Naive thymus-derived CD4-positive, alpha-beta T cell (primary cell): Measurements from ENCODE around the gene UMODL1. TPM values are rescaled to one million over a fixed set of nuclear protein-coding genes. Genes with fewer than 3 reads are reported as not detected.

Source experiments
- ATAC-seq: fragments of 150-1000 bp; cut with Tn5 transposase; 2 replicates; pipeline ENCODE4 v1.10.0; 2021; ENCODE audit warnings: mild to moderate bottlenecking, moderate library complexity
- CTCF ChIA-PET: fragments of 350-600 bp; sonication (Branson Sonifier 250); formaldehyde crosslinking; loops from one replicate; lab custom pipeline; 2021; ENCODE audit warnings: antibody characterized with exemption; lab: Charles Lee
- POLR2A ChIA-PET: fragments of 350-600 bp; sonication (Branson Sonifier 250); formaldehyde crosslinking; loops from one replicate; lab custom pipeline; 2021; ENCODE audit warnings: antibody characterized with exemption, inconsistent platforms; lab: Charles Lee
- DNase-seq, 9 donors: peaks; one replicate each; pipeline versions ENCODE4 v3.0.0 to v3.0.0-alpha.2; 2020 to 2022; ENCODE audit warnings: mixed read lengths in 1 of 9
- H3K27ac ChIP-seq: one replicate; pipeline ENCODE4 v1.7.0; 2013; ENCODE audit warnings: mild to moderate bottlenecking, low read depth, low read length, moderate library complexity
- H3K27me3 ChIP-seq, 2 donors: one replicate each; pipeline ENCODE4 v1.7.0; 2013; ENCODE audit warnings: low read length in 2 of 2, mild to moderate bottlenecking in 2 of 2, moderate library complexity in 2 of 2; ENCODE audit not compliant: control insufficient read depth in 2 of 2, insufficient read depth in 2 of 2
- H3K36me3 ChIP-seq, 3 experiments: 1 replicate in 2 of 3; 2 replicates in 1 of 3; pipeline ENCODE4 v1.7.0; 2013; ENCODE audit warnings: low read length in 3 of 3, mild to moderate bottlenecking in 3 of 3, moderate library complexity in 1 of 3; ENCODE audit not compliant: insufficient read depth in 3 of 3, control insufficient read depth in 2 of 3
- H3K4me1 ChIP-seq, 2 donors: one replicate each; pipeline ENCODE4 v1.7.0; 2013; ENCODE audit warnings: low read length in 2 of 2, mild to moderate bottlenecking in 2 of 2, moderate library complexity in 1 of 2; ENCODE audit not compliant: control insufficient read depth in 2 of 2, insufficient read depth in 2 of 2
- H3K4me3 ChIP-seq: 2 replicates; pipeline ENCODE4 v1.7.0; 2013; ENCODE audit warnings: mild to moderate bottlenecking, low read length
- H3K9me3 ChIP-seq, 3 experiments: 1 replicate in 2 of 3; 2 replicates in 1 of 3; pipeline ENCODE4 v1.7.0; 2013; ENCODE audit warnings: low read length in 3 of 3; ENCODE audit not compliant: control insufficient read depth in 2 of 3
- H3K27ac Mint-ChIP-seq, 9 donors: one replicate each; pipeline ENCODE4 v1.8.0; 2020 to 2022; ENCODE audit warnings: mixed read lengths in 9 of 9, mild to moderate bottlenecking in 8 of 9, moderate library complexity in 5 of 9, inconsistent platforms in 2 of 9
- H3K27me3 Mint-ChIP-seq, 5 donors: one replicate each; pipeline ENCODE4 v1.8.0; 2021 to 2022; ENCODE audit warnings: mixed read lengths in 5 of 5, mild to moderate bottlenecking in 1 of 5
- H3K36me3 Mint-ChIP-seq, 5 donors: one replicate each; pipeline ENCODE4 v1.8.0; 2020 to 2022; ENCODE audit warnings: mixed read lengths in 5 of 5, mild to moderate bottlenecking in 3 of 5, inconsistent platforms in 1 of 5
- H3K4me1 Mint-ChIP-seq, 7 donors: one replicate each; pipeline ENCODE4 v1.8.0; 2020 to 2022; ENCODE audit warnings: mixed read lengths in 7 of 7, mild to moderate bottlenecking in 3 of 7, inconsistent platforms in 1 of 7
- H3K4me3 Mint-ChIP-seq, 10 donors: one replicate each; pipeline ENCODE4 v1.8.0; 2020 to 2022; ENCODE audit warnings: mild to moderate bottlenecking in 10 of 10, mixed read lengths in 10 of 10, moderate library complexity in 6 of 10, inconsistent platforms in 2 of 10
- H3K9me3 Mint-ChIP-seq, 11 donors: one replicate each; pipeline ENCODE4 v1.8.0; 2020 to 2022; ENCODE audit warnings: mixed read lengths in 11 of 11, mild to moderate bottlenecking in 4 of 11, inconsistent platforms in 1 of 11, moderate library complexity in 1 of 11
- intact Hi-C, 2 donors: fragments of 100-400 bp; cut with micrococcal nuclease; formaldehyde crosslinking; loops; one replicate each; pipeline ENCODE4 v1.15.1; 2023
- polyA plus RNA-seq, 2 donors: library from polyadenylated mRNA; unstranded; fragments of 300-500 nt; fragmentation: Illumina TruSeq; gene quantifications; one replicate each; pipeline ENCODE4 v1.2.3, GENCODE V29; 2021
- total RNA-seq, 6 experiments: library from RNA in 5 of 6; stranded (reverse) in 5 of 6; gene quantifications; 1 replicate in 5 of 6; 2 replicates in 1 of 6; pipeline ENCODE4 v1.2.3 and lab custom pipeline; 2021 to 2026

The UMODL1 gene
- total and polyA plus RNA-seq, 7 experiments from 2014 or later, result 0.11 to 1.7 (median 0.66) TPM; not detected in 1

- Mint-ChIP-seq H3K9me3 (peaks cover 0 to 1% (median 0%) of the 10 kb centered on the region in 11 donors), H3K4me1 (peaks cover 28 to 76% (median 55%) of the 10 kb centered on the region in 7 donors), H3K27ac (peak overlapping the region; percentile 94 to 100 (median 99)), H3K36me3 (peaks cover 0 to 4% (median 0%) of the 10 kb centered on the region in 5 donors), H3K4me3 (peak overlapping the region; percentile 85 to 95 (median 92)), H3K27me3 (peaks cover 0 to 5% (median 0%) of the 10 kb centered on the region in 5 donors)
- H3K4me3 ChIP-seq, result peak overlapping the region; percentile 64
- H3K27me3 ChIP-seq, result no peaks in the 10 kb centered on the region
- H3K9me3 ChIP-seq, result no peaks in the 10 kb centered on the region
- peaks cover 20 to 32% of the 10 kb centered on the region in 2 donors for H3K4me1 ChIP-seq
- POLR2A ChIA-PET, result interaction anchor here (0.6 to 4.6 kb wide), 25 partner anchors 10 to 817 kb away, joined by 3 to 122 read pairs (median 5); partner anchors contain the start of genes PRDM15 and ZBTB21
- CTCF ChIA-PET, result interaction anchor here (1.2 to 3.7 kb wide), 4 partner anchors 46 to 55 kb away, joined by 4 to 23 read pairs (median 6); partner anchors contain the start of gene ZBTB21
- intact Hi-C loops, result loop anchor here (1.0 to 10.0 kb wide), 14 partner anchors 27 to 434 kb away; partner anchors contain the start of genes ZBTB21 (in 2 of the 2), PRDM15 (in 1 of the 2), RSPH1 (in 1 of the 2) and UBASH3A (in 1 of the 2)
- peak overlapping the region; percentile 85 for H3K27ac ChIP-seq
- peak; percentile 63 to 99 (median 97) for DNase-seq
- ATAC-seq, result peak; percentile 91
- H3K36me3 ChIP-seq, result no peaks in the 10 kb centered on the region
Measured at GRCh38 chr21:42062236-42063022, 8.7 kb upstream of the UMODL1 start.

DNA sequence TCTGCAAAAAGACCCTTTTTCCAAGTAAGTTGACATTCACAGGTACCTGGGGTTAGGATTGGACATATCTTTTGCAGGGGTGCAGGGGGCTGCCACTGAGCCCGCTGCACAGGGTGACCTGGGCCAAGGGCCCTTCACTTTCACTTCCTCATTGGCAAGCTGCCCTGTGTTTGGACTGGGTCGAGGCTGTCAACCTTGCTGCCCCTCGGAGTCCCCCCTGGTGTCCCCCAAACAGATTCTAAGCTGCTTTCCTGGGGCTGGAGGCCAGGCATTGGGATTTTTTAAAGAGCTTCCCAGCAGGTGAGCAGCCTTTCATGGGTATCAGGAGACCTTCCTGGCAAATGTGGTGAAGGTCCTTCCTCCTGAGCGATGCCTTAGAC lies 7.9 kb upstream of the UMODL1 start:
- Histone ChIP-seq H3K4me1 (peaks cover 20 to 32% of the 10 kb centered on the region in 2 donors), H3K36me3 (no peaks in the 10 kb centered on the region), H3K4me3 (peak overlapping the region; percentile 64), H3K27ac (peak overlapping the region; percentile 85), H3K9me3 (no peaks in the 10 kb centered on the region), H3K27me3 (no peaks in the 10 kb centered on the region)
- Mint-ChIP-seq H3K36me3 (peaks cover 0 to 4% (median 0%) of the 10 kb centered on the region in 5 donors), H3K9me3 (peaks cover 0 to 1% (median 0%) of the 10 kb centered on the region in 11 donors), H3K4me1 (peaks cover 26 to 70% (median 50%) of the 10 kb centered on the region in 7 donors), H3K27me3 (no peaks in the 10 kb centered on the region), H3K27ac (peak overlapping the region; percentile 94 to 100 (median 99)), H3K4me3 (peak overlapping the region; percentile 85 to 95 (median 92))
- ChIA-PET POLR2A (interaction anchor here (0.8 to 4.6 kb wide), 24 partner anchors 10 to 702 kb away, joined by 3 to 122 read pairs (median 5); partner anchors contain the start of genes PRDM15 and ZBTB21), CTCF (interaction anchor here (1.2 to 3.7 kb wide), 4 partner anchors 45 to 56 kb away, joined by 4 to 23 read pairs (median 6); partner anchors contain the start of gene ZBTB21)
- peak in 1 of 9 donors; percentile 22 for DNase-seq
- intact Hi-C loops, result loop anchor here (2.0 to 10.0 kb wide), 6 partner anchors 136 to 339 kb away; partner anchors contain the start of genes PRDM15 (in 1 of the 2) and UBASH3A (in 1 of the 2)
- ATAC-seq, result no peak

- peaks cover 20 to 32% of the 10 kb centered on the region in 2 donors for H3K4me1 ChIP-seq
- intact Hi-C loops, result loop anchor here (2.0 to 10.0 kb wide), 6 partner anchors 137 to 338 kb away; partner anchors contain the start of genes PRDM15 (in 1 of the 2) and UBASH3A (in 1 of the 2)
- no peaks in the 10 kb centered on the region for H3K27me3 Mint-ChIP-seq
- H3K27me3 ChIP-seq, result no peaks in the 10 kb centered on the region
- ATAC-seq (peak; percentile 22), DNase-seq (peak; percentile 26 to 71 (median 64))
- H3K4me3 ChIP-seq, result peak overlapping the region; percentile 64
- H3K27ac ChIP-seq, result peak overlapping the region; percentile 85
- H3K36me3 ChIP-seq, result no peaks in the 10 kb centered on the region
- peaks cover 0 to 1% (median 0%) of the 10 kb centered on the region in 11 donors for H3K9me3 Mint-ChIP-seq
- H3K36me3 Mint-ChIP-seq, result peaks cover 0 to 4% (median 0%) of the 10 kb centered on the region in 5 donors
- CTCF ChIA-PET, result interaction anchor here (0.7 to 3.7 kb wide), 8 partner anchors 44 to 168 kb away, joined by 3 to 23 read pairs (median 4); partner anchors contain the start of gene ZBTB21
- H3K27ac Mint-ChIP-seq, result peak overlapping the region; percentile 94 to 100 (median 99)
- peaks cover 29 to 68% (median 50%) of the 10 kb centered on the region in 7 donors for H3K4me1 Mint-ChIP-seq
- POLR2A ChIA-PET, result interaction anchor here (0.8 to 4.6 kb wide), 21 partner anchors 9 to 703 kb away, joined by 3 to 122 read pairs (median 5); partner anchors contain the start of genes PRDM15 and ZBTB21
- H3K9me3 ChIP-seq, result no peaks in the 10 kb centered on the region
- peak overlapping the region; percentile 85 to 95 (median 92) for H3K4me3 Mint-ChIP-seq
Measured at GRCh38 chr21:42063571-42064521, 7.3 kb upstream of the UMODL1 start.

GRCh38 chr21:42066521-42066920 lies 4.6 kb upstream of the UMODL1 start:
- ChIA-PET POLR2A (interaction anchor here (1.1 kb wide), 1 partner anchor 42 kb away, joined by 5 read pairs; no protein-coding TSS in a partner anchor), CTCF (interaction anchor here (1.2 kb wide), 1 partner anchor 42 kb away, joined by 5 read pairs; no protein-coding TSS in a partner anchor)
- peak overlapping the region in 5 of 9 donors; percentile 17 to 90 (median 83) for H3K27ac Mint-ChIP-seq
- Histone ChIP-seq H3K27ac (no peak overlapping the region), H3K4me3 (no peak overlapping the region), H3K36me3 (no peaks in the 10 kb centered on the region), H3K4me1 (peaks cover 11 to 23% of the 10 kb centered on the region in 2 donors), H3K9me3 (no peaks in the 10 kb centered on the region), H3K27me3 (no peaks in the 10 kb centered on the region)
- ATAC-seq (no peak), DNase-seq (no peak)
- H3K36me3 Mint-ChIP-seq, result peaks cover 0 to 4% (median 0%) of the 10 kb centered on the region in 5 donors
- peaks cover 0 to 1% (median 0%) of the 10 kb centered on the region in 11 donors for H3K9me3 Mint-ChIP-seq
- intact Hi-C loops, result loop anchor here in 1 of 2 donors (10.0 kb wide), 1 partner anchor 168 kb away; no protein-coding TSS in a partner anchor
- H3K4me3 Mint-ChIP-seq, result peak overlapping the region in 1 of 10 donors; percentile 31
- peaks cover 20 to 45% (median 41%) of the 10 kb centered on the region in 7 donors for H3K4me1 Mint-ChIP-seq
- H3K27me3 Mint-ChIP-seq, result peaks cover 0 to 6% (median 0%) of the 10 kb centered on the region in 5 donors

DNA sequence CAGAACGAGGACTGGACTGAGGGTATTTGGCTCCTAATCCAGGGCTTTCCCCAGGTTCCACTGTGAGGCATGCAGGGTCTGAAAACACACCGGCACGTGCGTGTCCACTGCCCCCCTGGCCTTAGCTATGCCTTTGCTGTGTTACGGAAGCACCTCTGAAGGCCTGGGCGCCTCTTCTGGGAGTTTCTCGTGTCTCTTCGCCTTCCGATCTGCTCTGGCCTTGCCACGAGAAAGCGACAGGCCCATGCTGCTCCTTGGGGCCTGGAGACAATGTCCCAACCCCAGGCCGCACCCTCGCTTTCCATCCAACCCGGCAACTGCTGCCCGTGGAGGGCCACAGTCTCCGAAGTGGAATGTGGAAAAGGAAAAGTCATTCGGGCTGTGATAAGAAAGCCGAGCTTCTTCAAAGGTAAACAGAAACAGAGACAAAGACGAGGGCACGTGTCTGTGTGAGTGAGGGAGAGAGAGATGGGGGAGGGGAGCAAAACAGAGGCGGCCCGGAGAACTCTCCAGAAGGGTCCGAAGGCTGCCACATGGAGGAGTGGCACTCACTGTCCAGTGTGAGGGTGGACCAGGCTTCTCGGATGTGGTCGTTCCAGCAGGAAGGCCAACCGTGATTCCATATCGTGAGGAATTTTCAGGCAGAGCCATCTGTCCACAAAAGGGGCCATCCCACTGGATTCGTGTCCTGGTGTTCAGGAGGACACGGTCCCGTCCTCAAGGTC lies 3.4 kb upstream of the UMODL1 start:
- Mint-ChIP-seq H3K27ac (no peak overlapping the region), H3K9me3 (no peaks in the 10 kb centered on the region), H3K27me3 (peaks cover 0 to 13% (median 0%) of the 10 kb centered on the region in 5 donors), H3K36me3 (peaks cover 0 to 4% (median 0%) of the 10 kb centered on the region in 5 donors), H3K4me1 (peaks cover 11 to 35% (median 29%) of the 10 kb centered on the region in 7 donors), H3K4me3 (no peak overlapping the region)
- POLR2A ChIA-PET, result no interaction called here
- no peak overlapping the region for H3K4me3 ChIP-seq
- H3K27me3 ChIP-seq, result no peaks in the 10 kb centered on the region
- H3K36me3 ChIP-seq, result no peaks in the 10 kb centered on the region
- intact Hi-C loops, result loop anchor here in 1 of 2 donors (10.0 kb wide), 1 partner anchor 167 kb away; no protein-coding TSS in a partner anchor
- no peak for DNase-seq
- no peak for ATAC-seq
- CTCF ChIA-PET, result no interaction called here
- no peaks in the 10 kb centered on the region for H3K9me3 ChIP-seq
- H3K27ac ChIP-seq, result no peak overlapping the region
- peaks cover 5 to 17% of the 10 kb centered on the region in 2 donors for H3K4me1 ChIP-seq
